ENCODE data around the gene PC.

DNA sequence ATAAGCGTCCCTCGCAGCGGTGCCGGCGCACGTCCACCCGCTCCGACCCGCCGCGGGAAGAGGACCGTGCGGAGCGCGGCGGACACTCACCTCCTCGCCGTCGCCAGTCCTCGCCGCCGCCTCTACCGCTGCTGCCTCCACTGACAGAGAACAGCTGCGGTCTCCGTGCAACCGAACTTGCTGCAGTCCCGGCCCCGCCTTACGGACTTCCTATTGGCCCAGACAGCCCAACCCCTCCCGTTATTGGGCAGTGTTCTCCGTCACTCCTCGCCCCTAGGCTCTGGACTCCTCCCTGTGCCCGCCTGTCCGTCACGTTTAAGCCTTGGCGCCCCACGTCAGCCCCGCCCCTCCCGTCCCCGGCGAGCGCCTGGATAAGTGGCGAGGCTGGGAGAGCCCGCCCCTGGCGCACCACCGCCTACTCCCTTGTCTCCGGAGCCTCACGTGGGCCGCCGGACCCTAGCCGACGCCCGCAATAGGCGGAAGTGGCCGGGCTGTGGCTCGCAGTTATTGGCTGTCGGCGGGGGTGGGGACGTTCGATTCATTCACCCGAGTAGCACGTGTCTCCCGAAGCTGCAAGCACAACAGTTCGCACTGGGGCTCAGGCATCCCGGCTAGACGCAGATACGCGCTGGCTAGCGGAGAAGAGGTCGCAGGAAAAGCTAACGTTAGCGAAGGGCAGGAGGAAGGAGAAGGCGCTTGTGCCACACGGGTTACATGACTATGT, at the start of gene PC:
- TF ChIP-seq PBX2 (CRISPR knock-in tag; IDR thresholded peaks at IDR 0.05; ENCODE audit: low read depth) (peak; percentile 96), PBX2 (tag; conservative IDR thresholded peaks at IDR 0.05; ENCODE audit: low read depth) (peak; percentile 98), FOXK1 (CRISPR knock-in tag; IDR thresholded peaks at IDR 0.05; ENCODE audit: borderline replicate concordance) (peak; percentile 45; the same call in 1 of the 2 replicates), NEUROD1 (IDR thresholded peaks at IDR 0.05; ENCODE audit: borderline replicate concordance, low read depth, low read length, partially characterized antibody) (peak; percentile 97), ZNF780A (CRISPR knock-in tag; IDR thresholded peaks at IDR 0.05) (no peak), JUN (IDR thresholded peaks at IDR 0.05; ENCODE audit: borderline replicate concordance, low read depth, low read length) (peak; percentile 80; the same call in 1 of the 2 replicates), JUN (CRISPR knock-in tag; IDR thresholded peaks at IDR 0.05; ENCODE audit: borderline replicate concordance) (no peak; the same call in 1 of the 2 replicates), ZNF12 (CRISPR knock-in tag; IDR thresholded peaks at IDR 0.05) (0 out of 2 replicates have a peak, but pooled peaks have one; percentile 46), USF1 (CRISPR knock-in tag; IDR thresholded peaks at IDR 0.05) (peak; percentile 99), POLR2A (conservative IDR thresholded peaks at IDR 0.05) (peak; percentile 78)
- TF ChIP-seq, protein P1, sequence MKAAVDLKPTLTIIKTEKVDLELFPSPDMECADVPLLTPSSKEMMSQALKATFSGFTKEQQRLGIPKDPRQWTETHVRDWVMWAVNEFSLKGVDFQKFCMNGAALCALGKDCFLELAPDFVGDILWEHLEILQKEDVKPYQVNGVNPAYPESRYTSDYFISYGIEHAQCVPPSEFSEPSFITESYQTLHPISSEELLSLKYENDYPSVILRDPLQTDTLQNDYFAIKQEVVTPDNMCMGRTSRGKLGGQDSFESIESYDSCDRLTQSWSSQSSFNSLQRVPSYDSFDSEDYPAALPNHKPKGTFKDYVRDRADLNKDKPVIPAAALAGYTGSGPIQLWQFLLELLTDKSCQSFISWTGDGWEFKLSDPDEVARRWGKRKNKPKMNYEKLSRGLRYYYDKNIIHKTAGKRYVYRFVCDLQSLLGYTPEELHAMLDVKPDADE (conservative IDR thresholded peaks at IDR 0.05; ENCODE audit: control insufficient read depth, low read depth, low read length) = peak; percentile 48; the same call in 1 of the 2 replicates
- TF ChIP-seq, protein P2, sequence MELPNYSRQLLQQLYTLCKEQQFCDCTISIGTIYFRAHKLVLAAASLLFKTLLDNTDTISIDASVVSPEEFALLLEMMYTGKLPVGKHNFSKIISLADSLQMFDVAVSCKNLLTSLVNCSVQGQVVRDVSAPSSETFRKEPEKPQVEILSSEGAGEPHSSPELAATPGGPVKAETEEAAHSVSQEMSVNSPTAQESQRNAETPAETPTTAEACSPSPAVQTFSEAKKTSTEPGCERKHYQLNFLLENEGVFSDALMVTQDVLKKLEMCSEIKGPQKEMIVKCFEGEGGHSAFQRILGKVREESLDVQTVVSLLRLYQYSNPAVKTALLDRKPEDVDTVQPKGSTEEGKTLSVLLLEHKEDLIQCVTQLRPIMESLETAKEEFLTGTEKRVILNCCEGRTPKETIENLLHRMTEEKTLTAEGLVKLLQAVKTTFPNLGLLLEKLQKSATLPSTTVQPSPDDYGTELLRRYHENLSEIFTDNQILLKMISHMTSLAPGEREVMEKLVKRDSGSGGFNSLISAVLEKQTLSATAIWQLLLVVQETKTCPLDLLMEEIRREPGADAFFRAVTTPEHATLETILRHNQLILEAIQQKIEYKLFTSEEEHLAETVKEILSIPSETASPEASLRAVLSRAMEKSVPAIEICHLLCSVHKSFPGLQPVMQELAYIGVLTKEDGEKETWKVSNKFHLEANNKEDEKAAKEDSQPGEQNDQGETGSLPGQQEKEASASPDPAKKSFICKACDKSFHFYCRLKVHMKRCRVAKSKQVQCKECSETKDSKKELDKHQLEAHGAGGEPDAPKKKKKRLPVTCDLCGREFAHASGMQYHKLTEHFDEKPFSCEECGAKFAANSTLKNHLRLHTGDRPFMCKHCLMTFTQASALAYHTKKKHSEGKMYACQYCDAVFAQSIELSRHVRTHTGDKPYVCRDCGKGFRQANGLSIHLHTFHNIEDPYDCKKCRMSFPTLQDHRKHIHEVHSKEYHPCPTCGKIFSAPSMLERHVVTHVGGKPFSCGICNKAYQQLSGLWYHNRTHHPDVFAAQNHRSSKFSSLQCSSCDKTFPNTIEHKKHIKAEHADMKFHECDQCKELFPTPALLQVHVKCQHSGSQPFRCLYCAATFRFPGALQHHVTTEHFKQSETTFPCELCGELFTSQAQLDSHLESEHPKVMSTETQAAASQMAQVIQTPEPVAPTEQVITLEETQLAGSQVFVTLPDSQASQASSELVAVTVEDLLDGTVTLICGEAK (IDR thresholded peaks at IDR 0.05) = peak; percentile 67; the same call in 1 of the 2 replicates
- TF ChIP-seq, protein P2 (CRISPR knock-in tag; IDR thresholded peaks at IDR 0.05) = no peak
- TF ChIP-seq, protein P3, sequence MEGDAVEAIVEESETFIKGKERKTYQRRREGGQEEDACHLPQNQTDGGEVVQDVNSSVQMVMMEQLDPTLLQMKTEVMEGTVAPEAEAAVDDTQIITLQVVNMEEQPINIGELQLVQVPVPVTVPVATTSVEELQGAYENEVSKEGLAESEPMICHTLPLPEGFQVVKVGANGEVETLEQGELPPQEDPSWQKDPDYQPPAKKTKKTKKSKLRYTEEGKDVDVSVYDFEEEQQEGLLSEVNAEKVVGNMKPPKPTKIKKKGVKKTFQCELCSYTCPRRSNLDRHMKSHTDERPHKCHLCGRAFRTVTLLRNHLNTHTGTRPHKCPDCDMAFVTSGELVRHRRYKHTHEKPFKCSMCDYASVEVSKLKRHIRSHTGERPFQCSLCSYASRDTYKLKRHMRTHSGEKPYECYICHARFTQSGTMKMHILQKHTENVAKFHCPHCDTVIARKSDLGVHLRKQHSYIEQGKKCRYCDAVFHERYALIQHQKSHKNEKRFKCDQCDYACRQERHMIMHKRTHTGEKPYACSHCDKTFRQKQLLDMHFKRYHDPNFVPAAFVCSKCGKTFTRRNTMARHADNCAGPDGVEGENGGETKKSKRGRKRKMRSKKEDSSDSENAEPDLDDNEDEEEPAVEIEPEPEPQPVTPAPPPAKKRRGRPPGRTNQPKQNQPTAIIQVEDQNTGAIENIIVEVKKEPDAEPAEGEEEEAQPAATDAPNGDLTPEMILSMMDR (IDR thresholded peaks at IDR 0.05 in 2 of 3, conservative IDR thresholded peaks at IDR 0.05 in 1 of 3; ENCODE audit: insufficient read depth in 2 of 3, low read depth in 1 of 3, low read length in 3 of 3) = no peak
